ENCODE measurements around the gene CREB5. TPM values are rescaled to one million over a fixed set of nuclear protein-coding genes. Genes with fewer than 3 reads are reported as not detected.

CREB5 gene
- total RNA-seq, 1 experiment from 2014 or later: 0.49 TPM

GRCh38 chr7:28853834-28854749, 441.8 kb downstream of the CREB5 start (continued):
- peak; percentile 77 for TF ChIP-seq RAD21 (IDR thresholded peaks at IDR 0.05; ENCODE audit: low read depth)
- no peak for TF ChIP-seq CEBPB (IDR thresholded peaks at IDR 0.05; ENCODE audit: low read depth)
- TF ChIP-seq, protein P1, sequence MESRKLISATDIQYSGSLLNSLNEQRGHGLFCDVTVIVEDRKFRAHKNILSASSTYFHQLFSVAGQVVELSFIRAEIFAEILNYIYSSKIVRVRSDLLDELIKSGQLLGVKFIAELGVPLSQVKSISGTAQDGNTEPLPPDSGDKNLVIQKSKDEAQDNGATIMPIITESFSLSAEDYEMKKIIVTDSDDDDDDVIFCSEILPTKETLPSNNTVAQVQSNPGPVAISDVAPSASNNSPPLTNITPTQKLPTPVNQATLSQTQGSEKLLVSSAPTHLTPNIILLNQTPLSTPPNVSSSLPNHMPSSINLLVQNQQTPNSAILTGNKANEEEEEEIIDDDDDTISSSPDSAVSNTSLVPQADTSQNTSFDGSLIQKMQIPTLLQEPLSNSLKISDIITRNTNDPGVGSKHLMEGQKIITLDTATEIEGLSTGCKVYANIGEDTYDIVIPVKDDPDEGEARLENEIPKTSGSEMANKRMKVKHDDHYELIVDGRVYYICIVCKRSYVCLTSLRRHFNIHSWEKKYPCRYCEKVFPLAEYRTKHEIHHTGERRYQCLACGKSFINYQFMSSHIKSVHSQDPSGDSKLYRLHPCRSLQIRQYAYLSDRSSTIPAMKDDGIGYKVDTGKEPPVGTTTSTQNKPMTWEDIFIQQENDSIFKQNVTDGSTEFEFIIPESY (IDR thresholded peaks at IDR 0.05; ENCODE audit: extremely low read depth, insufficient replicate concordance, low read length): no peak
- no peak for TF ChIP-seq FOSL1 (IDR thresholded peaks at IDR 0.05; ENCODE audit: low read depth)
- peak; percentile 65 for TF ChIP-seq YY1 (IDR thresholded peaks at IDR 0.05; ENCODE audit: extremely low read depth, insufficient replicate concordance, low read depth, low read length)
- peak; percentile 67 for TF ChIP-seq TCF7L2 (IDR thresholded peaks at IDR 0.05; ENCODE audit: borderline replicate concordance, extremely low read depth, insufficient read depth, insufficient read length)
- no peak for TF ChIP-seq SRF (IDR thresholded peaks at IDR 0.05; ENCODE audit: low read depth)
- TF ChIP-seq, protein P2, sequence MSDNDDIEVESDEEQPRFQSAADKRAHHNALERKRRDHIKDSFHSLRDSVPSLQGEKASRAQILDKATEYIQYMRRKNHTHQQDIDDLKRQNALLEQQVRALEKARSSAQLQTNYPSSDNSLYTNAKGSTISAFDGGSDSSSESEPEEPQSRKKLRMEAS (IDR thresholded peaks at IDR 0.05): peak; percentile 65
- TF ChIP-seq POLR2A (IDR thresholded peaks at IDR 0.05; ENCODE audit: borderline replicate concordance, extremely low read depth, insufficient read depth, insufficient read length): no peak
- no peak for TF ChIP-seq ATF3 (IDR thresholded peaks at IDR 0.05)
- TF ChIP-seq POLR2AphosphoS5 (IDR thresholded peaks at IDR 0.05; ENCODE audit: low read depth, low read length): 0 out of 2 replicates have a peak, but pooled peaks have one; percentile 17
- TF ChIP-seq ELF1 (IDR thresholded peaks at IDR 0.05; ENCODE audit: borderline replicate concordance, low read depth): no peak
- no peak for TF ChIP-seq JUND (IDR thresholded peaks at IDR 0.05)
- no peak for TF ChIP-seq EGR1 (IDR thresholded peaks at IDR 0.05; ENCODE audit: low read depth)
- no peak for TF ChIP-seq SIN3A (IDR thresholded peaks at IDR 0.05; ENCODE audit: low read depth)
- TF ChIP-seq SP1 (IDR thresholded peaks at IDR 0.05; ENCODE audit: low read depth): no peak
